Measurements from ENCODE around the gene GPR34.

Gene GPR34

DNA sequence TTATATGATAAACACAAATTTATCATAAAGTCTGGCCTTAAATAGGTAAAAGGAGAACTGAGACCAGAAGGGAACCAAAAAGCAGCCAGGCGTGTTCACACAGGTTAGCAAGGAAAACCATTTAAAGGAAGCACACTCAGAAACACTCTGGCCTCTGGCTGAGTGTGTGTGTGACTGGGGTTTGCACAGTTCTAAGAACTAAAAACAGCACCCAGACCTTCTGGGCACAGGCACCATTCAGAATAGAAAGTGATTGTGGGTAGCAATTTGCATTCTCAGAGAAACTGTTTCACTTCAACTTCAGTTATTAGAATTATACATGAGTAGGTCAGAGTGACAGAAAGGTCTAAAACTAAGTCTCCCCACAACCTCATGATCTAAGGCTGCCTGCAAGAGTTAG is 45.2 kb downstream of the GPR34 start:
- peak; percentile 22 for DNase-seq (ENCODE audit: low read depth)
- H3K4me3 ChIP-seq (ENCODE audit: low read depth, low read length) = no peak overlapping the region
- TF ChIP-seq, protein P1, sequence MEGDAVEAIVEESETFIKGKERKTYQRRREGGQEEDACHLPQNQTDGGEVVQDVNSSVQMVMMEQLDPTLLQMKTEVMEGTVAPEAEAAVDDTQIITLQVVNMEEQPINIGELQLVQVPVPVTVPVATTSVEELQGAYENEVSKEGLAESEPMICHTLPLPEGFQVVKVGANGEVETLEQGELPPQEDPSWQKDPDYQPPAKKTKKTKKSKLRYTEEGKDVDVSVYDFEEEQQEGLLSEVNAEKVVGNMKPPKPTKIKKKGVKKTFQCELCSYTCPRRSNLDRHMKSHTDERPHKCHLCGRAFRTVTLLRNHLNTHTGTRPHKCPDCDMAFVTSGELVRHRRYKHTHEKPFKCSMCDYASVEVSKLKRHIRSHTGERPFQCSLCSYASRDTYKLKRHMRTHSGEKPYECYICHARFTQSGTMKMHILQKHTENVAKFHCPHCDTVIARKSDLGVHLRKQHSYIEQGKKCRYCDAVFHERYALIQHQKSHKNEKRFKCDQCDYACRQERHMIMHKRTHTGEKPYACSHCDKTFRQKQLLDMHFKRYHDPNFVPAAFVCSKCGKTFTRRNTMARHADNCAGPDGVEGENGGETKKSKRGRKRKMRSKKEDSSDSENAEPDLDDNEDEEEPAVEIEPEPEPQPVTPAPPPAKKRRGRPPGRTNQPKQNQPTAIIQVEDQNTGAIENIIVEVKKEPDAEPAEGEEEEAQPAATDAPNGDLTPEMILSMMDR (conservative IDR thresholded peaks at IDR 0.05; ENCODE audit: low read depth, low read length) = no peak

DNA sequence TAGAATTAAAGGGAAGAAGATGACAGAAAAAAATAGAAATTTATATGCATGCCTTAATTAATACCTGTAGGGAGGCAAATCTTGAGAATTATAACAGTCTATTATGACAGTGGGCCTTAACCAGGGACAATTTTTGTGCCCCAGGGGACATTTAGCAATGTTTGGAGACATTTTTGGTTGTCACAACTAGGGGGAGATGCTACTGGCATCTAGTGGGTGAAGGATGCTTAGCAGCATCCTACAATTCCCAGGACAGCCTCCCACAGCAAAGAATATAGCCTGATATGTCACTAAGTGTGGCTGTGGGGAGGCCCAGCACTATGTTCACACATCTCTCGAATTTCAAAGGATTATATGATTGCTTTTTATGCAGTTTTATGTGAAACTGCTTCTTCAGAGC is 45.8 kb downstream of the GPR34 start:
- H3K4me3 ChIP-seq (ENCODE audit: low read depth, low read length) = no peak overlapping the region
- TF ChIP-seq, protein P1 (conservative IDR thresholded peaks at IDR 0.05; ENCODE audit: low read depth, low read length) = peak; percentile 67
- DNase-seq (ENCODE audit: low read depth) = peak; percentile 50

DNA sequence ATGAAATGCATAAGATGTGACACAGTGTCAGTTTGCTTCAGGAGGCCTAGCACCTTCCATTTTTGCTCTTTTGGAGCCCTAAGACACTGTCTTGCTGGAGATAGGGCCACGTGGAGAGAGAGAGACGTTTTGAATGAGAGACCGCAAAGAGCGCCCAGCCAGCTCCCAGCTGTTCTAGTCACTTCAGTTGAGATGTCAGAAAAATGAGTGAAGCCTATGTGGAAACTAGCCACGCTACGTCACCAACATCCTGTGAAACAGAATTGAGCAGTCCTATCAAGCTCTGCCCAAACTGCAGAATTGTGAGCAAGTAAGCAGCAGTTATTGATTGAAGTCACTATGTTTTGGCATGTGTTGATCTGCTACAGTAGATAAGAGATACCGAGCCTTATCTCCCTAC is 48.3 kb downstream of the GPR34 start:
- no peak for DNase-seq (ENCODE audit: low read depth)
- TF ChIP-seq, protein P1 (conservative IDR thresholded peaks at IDR 0.05; ENCODE audit: low read depth, low read length) = no peak

DNA sequence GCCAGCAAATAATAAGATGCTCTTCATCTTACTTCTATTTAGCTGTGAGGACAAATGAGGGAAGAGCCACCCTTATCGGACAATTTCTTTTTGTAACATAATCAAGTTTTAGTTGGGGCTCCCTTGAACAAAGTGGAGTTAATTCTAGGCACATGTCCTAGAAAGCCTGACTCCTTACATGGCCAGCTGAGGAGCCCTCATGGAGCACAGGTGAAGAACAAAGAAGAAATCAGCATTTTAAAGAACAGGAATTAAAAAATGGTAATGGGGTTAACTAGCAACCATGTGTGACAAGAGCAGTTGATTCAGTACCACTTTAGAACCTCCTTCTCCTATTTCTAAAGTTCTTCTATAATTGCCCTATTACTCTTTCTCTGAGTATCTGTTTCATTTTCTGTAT is 51.1 kb downstream of the GPR34 start:
- TF ChIP-seq, protein P1 (conservative IDR thresholded peaks at IDR 0.05; ENCODE audit: low read depth, low read length) = no peak
- DNase-seq (ENCODE audit: low read depth) = no peak
- H3K4me3 ChIP-seq (ENCODE audit: low read depth, low read length) = no peak overlapping the region

More for the DNA sequence above, 48.3 kb downstream of the GPR34 start:
- H3K4me3 ChIP-seq (ENCODE audit: low read depth, low read length) = no peak overlapping the region

All from choroid plexus epithelial cell (primary cell).